Measurements from ENCODE around the gene ABR.

DNA sequence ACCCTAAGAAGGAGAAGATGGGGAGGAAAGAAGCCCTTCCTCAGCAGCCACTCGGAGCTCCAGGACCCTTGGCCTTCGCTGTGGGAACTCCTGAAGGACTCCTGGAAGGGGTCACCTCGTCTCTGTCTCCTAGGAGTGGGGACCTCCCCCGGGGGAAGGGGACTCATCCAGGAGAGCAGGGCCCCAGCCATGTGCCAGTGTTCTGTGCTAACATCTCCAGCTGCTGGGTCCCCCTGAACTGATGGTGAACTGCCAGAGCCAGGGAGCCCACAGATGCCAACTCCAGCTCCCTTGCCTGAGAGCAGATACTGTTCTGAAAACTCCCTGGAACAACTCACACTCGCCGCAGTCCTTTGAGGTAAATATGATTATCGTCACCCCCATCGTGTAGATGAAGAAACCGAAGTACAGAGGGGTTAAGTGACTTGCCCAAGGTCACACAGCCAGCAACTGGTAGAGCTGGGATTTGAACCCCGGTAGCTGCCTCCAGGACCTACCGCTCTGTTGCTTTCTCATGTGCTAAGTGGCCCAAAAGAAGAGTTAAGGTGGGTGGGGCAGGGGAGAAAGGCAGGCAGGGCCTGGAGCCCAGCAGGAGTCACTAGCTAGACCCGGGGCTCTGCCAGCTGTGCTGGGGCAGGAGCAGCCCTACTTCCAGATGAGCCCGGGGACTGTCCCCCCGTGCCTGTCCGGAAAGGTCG lies 172.3 kb downstream of the ABR start:
- TF ChIP-seq, protein P1, sequence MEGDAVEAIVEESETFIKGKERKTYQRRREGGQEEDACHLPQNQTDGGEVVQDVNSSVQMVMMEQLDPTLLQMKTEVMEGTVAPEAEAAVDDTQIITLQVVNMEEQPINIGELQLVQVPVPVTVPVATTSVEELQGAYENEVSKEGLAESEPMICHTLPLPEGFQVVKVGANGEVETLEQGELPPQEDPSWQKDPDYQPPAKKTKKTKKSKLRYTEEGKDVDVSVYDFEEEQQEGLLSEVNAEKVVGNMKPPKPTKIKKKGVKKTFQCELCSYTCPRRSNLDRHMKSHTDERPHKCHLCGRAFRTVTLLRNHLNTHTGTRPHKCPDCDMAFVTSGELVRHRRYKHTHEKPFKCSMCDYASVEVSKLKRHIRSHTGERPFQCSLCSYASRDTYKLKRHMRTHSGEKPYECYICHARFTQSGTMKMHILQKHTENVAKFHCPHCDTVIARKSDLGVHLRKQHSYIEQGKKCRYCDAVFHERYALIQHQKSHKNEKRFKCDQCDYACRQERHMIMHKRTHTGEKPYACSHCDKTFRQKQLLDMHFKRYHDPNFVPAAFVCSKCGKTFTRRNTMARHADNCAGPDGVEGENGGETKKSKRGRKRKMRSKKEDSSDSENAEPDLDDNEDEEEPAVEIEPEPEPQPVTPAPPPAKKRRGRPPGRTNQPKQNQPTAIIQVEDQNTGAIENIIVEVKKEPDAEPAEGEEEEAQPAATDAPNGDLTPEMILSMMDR (conservative IDR thresholded peaks at IDR 0.05), result no peak
- TF ChIP-seq ZFX (IDR thresholded peaks at IDR 0.05), result no peak

Measured in C4-2B (cell line).